ENCODE data around the gene PTPN18.

DNA sequence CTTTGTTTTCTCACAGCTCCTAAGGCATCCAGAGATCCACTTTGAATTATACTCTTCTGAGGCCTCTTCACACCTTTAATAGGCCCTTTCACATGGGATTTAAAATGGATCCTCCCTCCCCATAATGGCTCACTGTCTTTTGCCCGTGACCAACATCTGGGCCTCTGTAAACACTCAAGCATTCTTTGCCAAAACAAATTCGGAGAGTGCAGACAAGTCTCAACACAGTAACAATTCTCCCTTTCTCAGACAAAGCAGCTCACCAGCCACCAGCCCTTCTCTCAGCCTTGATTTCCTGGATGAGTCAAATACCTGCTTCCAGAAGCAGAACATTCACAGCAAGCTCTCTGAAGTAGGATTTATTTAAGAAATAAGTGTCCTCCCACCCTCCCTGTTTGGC is 27.1 kb upstream of the PTPN18 start:
- TF ChIP-seq, protein P1, sequence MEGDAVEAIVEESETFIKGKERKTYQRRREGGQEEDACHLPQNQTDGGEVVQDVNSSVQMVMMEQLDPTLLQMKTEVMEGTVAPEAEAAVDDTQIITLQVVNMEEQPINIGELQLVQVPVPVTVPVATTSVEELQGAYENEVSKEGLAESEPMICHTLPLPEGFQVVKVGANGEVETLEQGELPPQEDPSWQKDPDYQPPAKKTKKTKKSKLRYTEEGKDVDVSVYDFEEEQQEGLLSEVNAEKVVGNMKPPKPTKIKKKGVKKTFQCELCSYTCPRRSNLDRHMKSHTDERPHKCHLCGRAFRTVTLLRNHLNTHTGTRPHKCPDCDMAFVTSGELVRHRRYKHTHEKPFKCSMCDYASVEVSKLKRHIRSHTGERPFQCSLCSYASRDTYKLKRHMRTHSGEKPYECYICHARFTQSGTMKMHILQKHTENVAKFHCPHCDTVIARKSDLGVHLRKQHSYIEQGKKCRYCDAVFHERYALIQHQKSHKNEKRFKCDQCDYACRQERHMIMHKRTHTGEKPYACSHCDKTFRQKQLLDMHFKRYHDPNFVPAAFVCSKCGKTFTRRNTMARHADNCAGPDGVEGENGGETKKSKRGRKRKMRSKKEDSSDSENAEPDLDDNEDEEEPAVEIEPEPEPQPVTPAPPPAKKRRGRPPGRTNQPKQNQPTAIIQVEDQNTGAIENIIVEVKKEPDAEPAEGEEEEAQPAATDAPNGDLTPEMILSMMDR (conservative IDR thresholded peaks at IDR 0.05; ENCODE audit: low read length), result no peak
- no peak for TF ChIP-seq EZH2phosphoT487 (IDR thresholded peaks at IDR 0.05; ENCODE audit: borderline replicate concordance)
